Fibroblast of peridontal ligament (primary cell): ENCODE results near the gene CTDNEP1.
A peak's percentile ranks its signal among the peaks of the same experiment; 100 is the strongest.

ENCODE experiments used
- DNase-seq: peaks from one replicate; pipeline ENCODE4 v3.0.0-alpha.2; 2010; ENCODE audit errors: extremely low read depth

The CTDNEP1 gene

DNA sequence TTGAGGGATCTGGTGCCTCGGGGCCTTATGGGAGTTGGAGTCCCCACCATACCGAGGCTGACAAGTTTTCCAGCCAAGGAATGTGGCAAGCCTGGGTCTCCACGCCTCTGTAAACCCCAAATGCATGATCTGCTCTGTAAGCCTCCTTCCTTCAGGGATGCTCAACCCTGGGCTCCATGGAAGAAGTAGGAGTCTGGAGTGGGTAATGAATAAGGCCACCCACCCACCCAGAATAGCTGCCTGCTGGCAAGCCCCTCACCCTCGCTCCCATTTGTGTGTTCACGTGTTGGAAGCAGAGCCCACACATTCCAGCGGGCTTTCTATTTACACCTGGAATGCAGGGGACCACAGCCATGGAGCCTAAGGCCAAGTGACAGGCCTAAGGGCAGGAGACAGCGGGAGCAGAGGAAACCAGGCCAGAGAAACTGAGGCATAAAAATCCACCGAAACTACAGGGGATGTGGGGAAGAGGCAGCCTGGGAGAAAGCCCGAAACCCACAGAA lies 36.3 kb downstream of the CTDNEP1 start:
- no peak for DNase-seq

DNA sequence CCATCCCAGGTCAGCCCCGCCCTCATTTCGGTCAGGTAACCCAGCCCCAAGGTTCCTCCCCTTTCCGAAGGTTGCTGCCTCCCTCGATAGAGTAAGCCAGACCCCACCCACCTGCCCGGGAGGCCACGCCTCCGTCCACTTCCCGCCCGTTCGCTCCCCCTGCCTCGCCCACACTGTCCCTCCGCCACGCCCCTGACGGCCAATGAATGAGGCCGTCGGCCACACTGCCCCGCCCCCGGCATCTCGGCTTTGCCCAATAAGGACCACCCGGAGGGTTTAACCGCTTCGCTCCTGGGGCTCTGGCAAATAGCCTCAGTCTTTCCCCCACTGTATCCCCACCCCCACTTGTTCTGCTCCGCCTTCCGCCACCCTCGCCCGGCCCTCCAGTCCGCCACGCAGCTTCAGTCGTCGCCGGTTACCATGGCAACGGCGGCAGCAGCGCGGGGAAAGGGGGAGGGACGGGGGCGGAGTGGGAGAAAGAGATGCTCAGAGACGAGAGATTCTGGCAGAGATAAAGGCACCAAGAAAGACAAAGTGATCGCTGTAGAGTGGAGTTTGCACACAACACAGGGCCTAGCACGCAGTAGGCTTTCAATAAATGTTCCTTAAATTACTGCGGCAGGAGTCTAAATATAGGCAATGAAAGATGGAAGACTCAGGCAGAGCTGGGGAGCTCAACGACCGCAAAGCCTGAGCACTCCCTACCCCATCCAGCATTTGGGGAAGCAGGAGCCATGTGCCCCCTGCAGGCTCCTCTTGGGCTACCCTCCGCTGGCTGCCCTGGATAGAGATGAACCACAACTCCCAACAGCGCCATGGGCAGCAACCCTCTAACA lies 37.0 kb downstream of the CTDNEP1 start:
- peak; percentile 96 for DNase-seq

- DNase-seq = peak; percentile 72
Measured at GRCh38 chr17:7213895-7214299, 37.6 kb downstream of the CTDNEP1 start.

DNA sequence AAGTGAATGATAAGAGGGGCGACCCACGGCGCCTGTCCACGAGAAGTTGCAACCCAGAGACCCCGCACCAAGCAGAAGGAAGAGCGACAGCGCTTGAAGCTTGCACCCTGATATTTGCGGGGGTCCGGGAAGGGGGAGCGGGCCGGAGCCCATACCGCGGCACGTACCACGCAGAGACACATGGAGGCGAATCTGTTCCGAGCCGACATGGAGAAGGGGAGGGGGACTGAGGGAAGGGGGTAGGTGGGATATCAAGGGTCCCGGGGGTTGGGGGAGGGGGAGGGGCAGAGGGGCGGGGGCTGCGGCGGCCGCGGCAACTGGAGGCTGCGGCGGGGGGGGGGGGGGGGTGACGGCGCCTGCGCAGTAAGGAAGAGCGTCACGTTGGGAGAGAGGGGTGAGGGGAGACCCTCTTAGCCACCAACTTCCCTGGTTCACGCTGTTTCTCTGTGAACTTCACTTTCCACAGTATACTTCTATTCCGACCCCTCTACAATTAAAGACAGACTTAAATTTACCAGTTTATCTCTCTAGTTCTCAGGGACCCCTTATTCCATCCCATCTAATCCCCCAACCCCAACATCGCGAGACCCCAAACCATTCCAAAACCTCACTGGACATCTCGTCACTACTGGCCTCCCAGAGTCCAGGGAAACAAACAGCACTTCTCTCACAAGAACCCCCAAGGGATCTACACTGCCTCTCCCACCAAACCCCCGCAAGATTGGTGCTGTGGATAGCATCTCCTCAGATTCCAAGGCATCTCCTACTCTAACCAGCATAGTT lies 39.9 kb downstream of the CTDNEP1 start:
- DNase-seq = peak; percentile 2

- no peak for DNase-seq
Measured at GRCh38 chr17:7208754-7209460, 42.6 kb downstream of the CTDNEP1 start.

- no peak for DNase-seq
Measured at GRCh38 chr17:7208027-7208571, 43.4 kb downstream of the CTDNEP1 start.

DNA sequence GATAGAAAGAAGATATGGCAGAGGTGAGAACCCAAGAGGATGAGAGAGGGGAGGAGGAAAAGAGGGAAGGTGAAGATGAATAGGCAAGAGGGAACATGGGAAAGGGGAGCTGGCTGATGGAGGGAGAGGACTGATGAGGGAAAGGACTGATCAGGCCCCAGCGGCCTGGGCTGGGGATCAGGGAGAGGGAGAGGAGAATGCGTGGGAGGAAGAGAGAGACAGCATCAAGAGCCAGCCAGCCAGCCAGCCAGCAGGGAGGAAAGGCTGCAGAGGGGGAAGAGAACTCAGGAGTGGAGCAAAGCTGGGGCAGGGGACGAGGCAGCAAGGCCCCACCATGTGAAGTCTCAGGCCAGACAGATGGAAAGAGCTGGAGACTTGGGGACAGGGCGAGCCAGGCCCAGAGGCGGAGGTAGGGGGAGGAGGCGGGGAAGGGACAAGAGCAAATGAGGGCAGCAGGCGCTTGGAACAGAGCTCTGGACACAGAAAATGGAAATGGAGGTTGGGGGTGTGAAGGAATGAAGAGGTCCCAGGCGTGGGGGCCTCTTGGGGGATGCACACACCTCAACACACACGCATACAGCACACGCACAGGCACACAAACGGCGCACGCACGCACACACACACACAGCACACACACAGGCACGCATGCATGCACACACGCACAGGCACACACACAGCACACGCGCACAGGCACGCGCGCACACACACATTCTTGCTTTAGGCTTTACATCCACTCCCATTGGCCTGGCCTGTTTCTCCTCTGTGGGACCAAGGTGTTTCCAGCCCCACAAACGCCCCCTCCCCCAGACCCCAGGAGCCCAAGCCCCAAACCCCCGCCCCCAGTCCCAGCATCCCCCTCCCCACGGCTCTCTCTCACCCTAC lies 44.2 kb downstream of the CTDNEP1 start:
- no peak for DNase-seq

GRCh38 chr17:7205561-7205960 lies 46.0 kb downstream of the CTDNEP1 start:
- no peak for DNase-seq

- DNase-seq = peak; percentile 78
Measured at GRCh38 chr17:7204828-7205461, 46.6 kb downstream of the CTDNEP1 start.

- no peak for DNase-seq
Measured at GRCh38 chr17:7204336-7204735, 47.2 kb downstream of the CTDNEP1 start.

DNA sequence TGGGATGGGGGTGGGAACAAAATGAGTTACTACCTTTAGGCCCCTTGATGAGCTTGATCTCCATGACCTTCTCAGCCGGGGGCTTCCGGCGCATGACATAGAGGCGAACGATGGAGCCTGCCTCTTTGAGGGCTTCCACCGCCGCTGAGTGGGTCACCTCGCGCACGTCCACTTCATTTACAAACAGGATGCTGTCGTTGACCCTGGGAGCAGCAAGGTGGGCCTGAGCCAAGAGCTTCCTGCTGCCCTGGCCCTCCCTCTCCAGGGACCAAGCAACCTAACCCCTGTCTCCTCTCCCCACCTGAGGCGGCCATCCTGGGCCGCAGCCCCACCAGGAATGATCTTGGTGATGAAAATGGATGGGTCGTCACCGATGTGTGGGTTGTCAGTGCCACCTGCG lies 48.1 kb downstream of the CTDNEP1 start:
- no peak for DNase-seq

DNA sequence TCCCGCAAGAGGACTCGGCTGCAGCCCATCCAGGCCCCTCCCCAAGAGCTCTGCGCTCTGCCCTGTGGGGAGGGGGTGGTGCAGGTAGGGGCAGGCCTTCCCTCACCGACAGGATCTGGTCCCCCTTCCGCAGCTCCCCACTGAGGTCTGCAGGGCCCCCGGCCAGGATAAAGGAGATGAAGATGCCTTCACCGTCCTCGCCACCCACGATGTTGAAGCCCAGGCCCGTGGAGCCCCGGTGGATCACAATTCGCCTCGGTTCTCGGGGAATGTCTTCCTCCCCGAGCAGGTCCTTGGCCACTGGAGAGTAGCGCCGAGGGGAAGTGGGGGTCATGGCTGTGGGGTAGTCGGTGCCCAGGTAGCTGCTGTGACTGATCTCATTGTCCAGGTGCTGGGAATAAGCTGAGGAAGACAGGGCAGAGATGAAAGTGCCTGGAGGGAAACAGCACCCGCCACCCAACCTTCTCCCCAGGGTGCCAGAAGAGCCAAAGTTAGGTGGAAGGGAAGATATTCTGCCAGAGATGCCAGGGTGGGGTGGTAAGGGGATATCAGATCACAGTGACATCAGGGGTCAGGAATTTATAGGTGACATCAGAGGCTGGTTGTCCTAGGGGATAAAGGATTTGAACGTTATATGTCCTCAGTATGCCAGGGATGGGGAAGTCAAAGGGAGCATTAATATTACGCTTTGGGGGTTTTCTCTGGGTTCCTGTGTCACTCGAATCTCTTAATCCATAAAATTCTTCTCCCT lies 54.7 kb downstream of the CTDNEP1 start:
- DNase-seq = no peak

DNA sequence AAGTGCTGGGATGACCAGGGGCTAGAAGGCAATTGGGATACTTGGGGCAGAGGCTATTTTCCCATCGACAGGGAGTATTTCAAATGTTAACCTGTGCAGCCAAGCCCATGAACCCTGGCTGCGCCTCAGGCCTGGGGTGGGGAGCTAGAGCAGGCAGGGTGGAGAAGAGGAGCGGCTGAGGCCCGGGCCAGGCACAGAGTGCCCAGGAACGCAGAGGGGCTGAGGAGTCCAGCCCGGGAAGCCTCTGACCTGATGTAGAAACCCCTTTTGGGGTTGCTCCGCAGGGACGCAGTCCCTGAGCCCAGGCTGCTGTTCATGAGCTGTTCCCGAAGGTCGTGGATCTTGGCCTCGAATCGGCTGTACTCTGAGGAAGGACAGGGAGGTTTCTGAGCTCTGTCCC lies 55.6 kb downstream of the CTDNEP1 start:
- no peak for DNase-seq
